Measurements from ENCODE around the gene GPN3.

GRCh38 chr12:110501752-110502738 is 34.0 kb upstream of the GPN3 start, which contains the start of the genes RAD9B and VPS29:
- TF ChIP-seq EZH2 (IDR thresholded peaks at IDR 0.05; ENCODE audit: borderline replicate concordance, insufficient read depth, low read depth, low read length, poor library complexity, severe bottlenecking) (no peak), CTCF (IDR thresholded peaks at IDR 0.05) (no peak)
